HG03442 (cell line): ENCODE measurements around the gene ECHS1.
"Not testable (repeated sequence)": the region's sequence is repeated elsewhere in the genome, so short reads cannot be mapped to it uniquely, and the experiment has no call there.

ENCODE experiments used
- ATAC-seq: cut with Tn5 transposase; IDR thresholded peaks from one replicate; pipeline ENCODE4 v1.9.1; 2021; ENCODE audit warnings: mild to moderate bottlenecking, moderate library complexity; ENCODE audit not compliant: unreplicated experiment

Gene ECHS1

GRCh38 chr10:133327651-133328357 is 45.4 kb downstream of the ECHS1 start:
- ATAC-seq: no peak

DNA sequence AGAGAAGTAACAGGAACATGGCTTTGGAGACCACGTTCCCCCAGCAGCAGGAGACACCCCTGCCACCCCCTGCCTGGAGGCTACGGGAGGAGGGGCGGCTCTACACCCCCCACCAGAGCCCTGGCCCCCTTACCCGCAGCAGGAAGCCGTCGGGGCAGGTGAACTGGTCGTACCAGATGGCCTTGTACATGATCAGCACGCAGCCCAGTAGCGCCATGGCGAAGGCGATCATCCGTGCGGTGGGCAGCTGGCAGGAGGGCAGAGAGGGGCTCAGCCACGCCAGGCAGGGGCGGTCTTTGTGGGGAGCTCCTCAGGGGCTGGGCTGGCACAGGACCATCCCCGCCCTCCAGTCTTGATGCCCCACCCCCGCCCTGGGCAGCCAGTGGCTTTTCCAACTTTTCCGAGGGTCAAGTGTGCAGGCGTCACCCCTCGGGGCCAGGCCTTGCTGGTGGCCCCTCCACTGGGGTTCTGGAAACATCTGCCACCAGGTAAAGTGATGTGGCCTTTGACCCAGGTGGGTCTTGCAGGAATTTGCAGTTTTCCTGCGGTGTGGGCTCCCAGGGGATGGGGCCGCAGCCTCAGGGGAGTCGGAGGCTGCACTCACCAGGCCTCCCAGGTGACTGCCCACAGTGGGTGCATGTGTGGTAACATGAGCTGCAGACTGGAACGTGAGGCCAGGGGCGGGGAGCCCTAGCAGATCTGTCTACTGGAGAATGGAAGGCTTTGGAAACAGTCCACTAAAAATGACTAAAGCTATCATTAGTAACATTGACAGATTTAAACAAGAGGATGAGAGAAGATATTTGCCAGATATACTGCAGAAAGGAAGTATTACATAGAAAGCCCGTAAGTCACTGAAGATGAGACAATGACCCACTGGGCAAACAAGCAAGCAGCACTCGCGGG is 46.2 kb downstream of the ECHS1 start:
- no peak for ATAC-seq

DNA sequence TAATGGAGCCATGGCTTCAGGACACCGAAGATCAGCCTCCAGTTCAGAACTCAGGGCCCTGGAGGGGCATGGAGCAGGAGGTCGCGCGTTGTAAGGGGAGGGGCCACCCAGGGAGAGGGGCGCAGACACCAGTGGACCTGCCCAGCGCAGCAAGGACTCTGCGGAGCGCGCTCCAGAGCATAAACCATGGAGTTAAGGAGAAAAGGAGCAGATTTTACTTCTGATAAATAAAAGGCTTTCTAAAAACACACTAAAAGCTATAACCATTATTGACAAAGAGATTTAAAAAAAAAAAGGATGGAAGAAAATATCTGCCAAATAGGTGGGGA is 47.0 kb downstream of the ECHS1 start:
- no peak for ATAC-seq

DNA sequence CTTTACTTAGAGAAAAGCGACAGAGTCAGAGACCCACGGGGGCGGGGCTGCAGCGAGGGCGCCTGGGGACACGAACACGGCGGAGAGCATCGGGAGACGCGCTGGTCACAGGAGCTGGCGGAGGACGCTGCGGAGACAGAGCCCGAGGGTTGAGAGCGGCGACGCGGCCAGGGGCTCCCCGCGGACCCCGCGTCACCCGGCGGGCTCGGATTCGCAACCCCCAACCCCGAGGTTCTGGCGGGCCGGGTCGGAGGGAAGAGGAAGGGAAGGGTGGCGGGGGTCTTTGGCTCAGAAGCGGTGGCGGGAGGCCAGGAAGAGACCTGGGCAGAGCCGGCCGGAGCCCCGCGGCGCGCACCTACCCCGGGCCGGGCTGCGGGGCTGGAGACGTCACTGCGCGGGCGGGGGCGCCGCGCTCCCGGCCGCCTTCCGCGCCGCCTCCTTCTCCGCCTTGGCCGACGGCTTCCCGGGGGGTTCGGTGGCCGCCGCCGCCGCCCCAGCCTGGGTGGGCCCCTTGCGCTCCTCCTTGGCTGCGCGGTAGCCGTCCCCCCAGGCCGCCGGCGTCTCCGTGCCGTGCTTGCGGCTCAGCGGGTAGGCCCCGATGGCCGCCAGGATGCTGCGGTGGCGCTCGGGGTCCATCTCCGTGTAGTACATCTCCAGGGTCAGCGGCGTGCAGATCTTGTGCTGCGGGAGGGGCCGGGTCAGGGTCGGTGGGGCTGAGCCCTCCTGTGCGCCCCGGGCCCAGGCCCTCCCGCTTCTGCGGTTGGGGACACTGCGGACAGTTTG is 47.5 kb downstream of the ECHS1 start:
- ATAC-seq: no peak

DNA sequence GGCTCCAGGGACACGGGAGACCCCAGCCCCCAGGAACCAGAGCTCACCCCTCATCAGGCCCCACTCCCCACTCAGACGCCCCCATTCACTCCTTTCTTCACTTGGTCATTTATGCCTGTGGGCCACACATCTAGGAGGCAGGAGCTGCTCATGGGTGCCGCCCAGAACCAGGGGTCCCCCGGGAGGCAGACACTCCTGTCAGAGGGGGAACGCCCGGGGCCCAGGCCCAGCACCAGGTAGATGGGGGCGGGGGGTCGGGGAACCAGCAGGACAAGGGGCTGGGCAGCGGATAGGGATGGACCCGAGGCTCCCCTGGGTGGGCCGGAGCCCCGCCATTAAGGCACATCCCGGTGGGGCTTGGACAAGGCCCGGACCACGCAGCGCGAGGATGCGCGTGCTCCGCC is 48.3 kb downstream of the ECHS1 start:
- ATAC-seq: no peak

GRCh38 chr10:133324198-133324792 is 48.9 kb downstream of the ECHS1 start:
- ATAC-seq: no peak

DNA sequence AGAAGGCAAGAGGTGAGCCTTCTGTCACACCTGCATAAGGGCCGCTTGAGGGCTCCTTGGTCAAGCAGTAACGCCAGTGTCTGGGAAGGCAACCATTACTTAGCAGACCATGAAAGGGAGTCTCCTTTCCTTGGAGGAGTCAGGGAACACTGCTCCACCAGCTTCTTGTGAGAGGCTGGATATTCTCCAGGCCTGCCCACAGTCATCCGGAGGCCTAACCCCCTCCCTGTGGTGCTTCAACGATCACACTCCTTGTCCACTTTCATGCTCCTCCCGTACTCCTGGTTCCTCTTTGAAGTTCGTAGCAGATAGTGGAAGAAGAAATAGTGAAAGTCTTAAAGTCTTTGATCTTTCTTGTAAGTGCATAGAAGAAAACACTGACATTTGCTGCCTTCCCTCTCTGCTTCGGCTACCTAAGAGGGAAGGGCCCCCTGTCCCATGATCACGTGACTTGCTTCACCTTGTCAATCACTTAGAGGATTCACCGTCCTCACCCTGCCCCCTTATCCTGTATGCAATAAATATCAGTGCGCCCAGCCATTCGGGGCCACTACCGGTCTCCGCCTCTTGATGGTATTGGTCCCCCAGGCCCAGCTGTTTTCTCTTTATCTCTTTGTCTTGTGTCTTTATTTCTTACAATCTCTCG is 51.0 kb downstream of the ECHS1 start:
- not testable (repeated sequence) for ATAC-seq

DNA sequence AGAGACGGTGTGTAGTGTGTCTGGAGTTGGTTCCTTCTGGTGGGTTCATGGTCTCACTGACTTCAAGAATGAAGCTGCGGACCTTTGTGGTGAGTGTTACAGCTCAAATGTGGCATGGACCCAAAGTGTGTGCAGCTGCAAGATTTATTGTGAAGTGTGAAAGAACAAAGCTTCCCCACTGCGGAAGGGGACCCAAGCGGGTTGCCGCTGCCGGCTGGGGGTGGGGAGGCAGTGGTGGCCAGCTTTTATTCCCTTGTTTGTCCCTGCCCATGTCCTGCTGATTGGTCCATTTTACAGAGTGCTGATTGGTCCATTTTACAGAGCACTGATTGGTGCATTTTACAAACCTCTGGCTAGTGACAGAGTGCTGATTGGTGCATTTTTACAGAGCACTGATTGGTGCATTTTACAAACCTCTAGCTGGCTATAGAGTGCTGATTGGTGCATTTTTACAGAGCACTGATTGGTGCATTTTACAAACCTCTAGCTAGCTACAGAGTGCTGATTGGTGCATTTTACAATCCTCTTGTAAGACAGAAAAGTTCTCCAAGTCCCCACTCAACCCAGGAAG is 52.2 kb downstream of the ECHS1 start:
- ATAC-seq: not testable (repeated sequence)

GRCh38 chr10:133318494-133319127 is 54.5 kb downstream of the ECHS1 start:
- ATAC-seq: peak; percentile 95

DNA sequence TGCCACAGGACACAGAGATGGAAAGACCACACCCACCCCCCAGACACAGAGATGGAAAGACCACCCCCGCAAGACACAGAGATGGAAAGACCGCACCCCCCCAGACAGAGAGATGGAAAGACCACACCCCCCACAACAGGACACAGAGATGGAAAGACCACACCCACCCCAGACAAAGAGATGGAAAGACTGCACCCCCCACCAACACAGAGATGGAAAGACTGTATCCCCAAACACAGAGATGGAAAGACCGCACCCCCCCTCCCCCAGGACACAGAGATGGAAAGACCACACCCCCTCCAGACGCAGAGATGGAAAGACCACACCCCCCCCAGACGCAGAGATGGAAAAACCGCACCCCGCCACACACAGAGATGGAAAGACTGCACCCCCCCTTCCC is 56.4 kb downstream of the ECHS1 start:
- ATAC-seq: no peak

- no peak for ATAC-seq
These were observed 56.9 kb downstream of the ECHS1 start for GRCh38 chr10:133316266-133316665.

DNA sequence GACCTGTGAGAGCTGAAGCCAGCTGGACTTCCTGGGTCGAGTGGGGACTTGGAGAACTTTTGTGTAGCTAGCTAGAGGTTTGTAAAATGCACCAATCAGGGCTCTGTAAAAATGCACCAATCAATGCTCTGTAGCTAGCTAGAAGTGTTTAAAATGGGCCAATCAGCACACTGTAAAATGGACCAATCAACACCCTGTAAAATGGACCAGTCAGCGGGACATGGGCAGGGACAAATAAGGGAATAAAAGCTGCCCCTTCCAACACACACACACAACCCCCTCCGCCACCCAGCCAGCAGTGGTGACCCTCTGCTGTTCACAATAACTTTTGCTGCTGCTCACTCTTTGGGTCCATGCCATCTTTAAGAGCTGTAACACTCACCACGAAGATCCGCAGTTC is 57.3 kb downstream of the ECHS1 start:
- no peak for ATAC-seq

- no peak for ATAC-seq
These were observed 58.2 kb downstream of the ECHS1 start for GRCh38 chr10:133314911-133315310.

DNA sequence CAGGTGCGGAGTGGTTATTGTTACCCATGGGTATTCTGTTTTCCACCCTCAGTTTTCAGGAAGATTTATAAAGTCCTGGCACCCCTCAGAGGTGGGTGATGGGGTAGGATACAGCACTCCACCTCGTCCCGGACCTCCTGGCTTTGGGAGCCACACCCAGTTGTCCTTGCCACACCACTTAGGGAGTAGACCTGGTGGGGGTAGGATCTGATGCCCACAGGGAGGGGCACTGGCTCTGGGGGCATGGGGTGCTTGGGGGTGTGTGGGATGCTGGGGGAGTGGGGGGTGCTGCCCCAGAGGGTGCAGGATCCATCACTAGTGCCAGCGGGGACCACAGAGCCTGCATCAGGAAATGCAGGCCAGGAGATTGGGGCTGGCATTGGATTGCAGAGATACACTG is 60.0 kb downstream of the ECHS1 start:
- ATAC-seq: no peak

GRCh38 chr10:133312769-133313145 is 60.4 kb downstream of the ECHS1 start:
- no peak for ATAC-seq
